Nephron progenitor cell (in vitro differentiated cells): ENCODE measurements around the gene ROR1.
A peak's percentile ranks its signal among the peaks of the same experiment; 100 is the strongest.

Experiments used
- DNase-seq: peaks from one replicate; pipeline ENCODE4 v3.0.0; 2021
- H3K27ac Mint-ChIP-seq: 2 replicates; pipeline ENCODE4 v1.8.0; 2021; ENCODE audit warnings: mild to moderate bottlenecking, moderate library complexity, mixed read lengths
- H3K27me3 Mint-ChIP-seq: 2 replicates; pipeline ENCODE4 v1.8.0; 2021; ENCODE audit warnings: mild to moderate bottlenecking, low read depth, mixed read lengths; ENCODE audit not compliant: poor library complexity
- H3K36me3 Mint-ChIP-seq: 2 replicates; pipeline ENCODE4 v1.8.0; 2021; ENCODE audit warnings: low read depth, mixed read lengths
- H3K4me1 Mint-ChIP-seq: 2 replicates; pipeline ENCODE4 v1.8.0; 2021; ENCODE audit warnings: mixed read lengths
- H3K4me3 Mint-ChIP-seq: 2 replicates; pipeline ENCODE4 v1.8.0; 2021; ENCODE audit warnings: mild to moderate bottlenecking, moderate library complexity, mixed read lengths
- H3K9me3 Mint-ChIP-seq: 2 replicates; pipeline ENCODE4 v1.8.0; 2021; ENCODE audit warnings: mild to moderate bottlenecking, moderate library complexity, mixed read lengths
- CTCF ChIP-seq: fragments of 200-600 bp; sonication (generic); IDR thresholded peaks from 2 replicates; pipeline ENCODE4 v1.5.0; 2021; ENCODE audit warnings: antibody characterized with exemption

Gene ROR1

GRCh38 chr1:64133036-64133435 lies 359.2 kb downstream of the ROR1 start:
- Mint-ChIP-seq H3K27me3 (peaks cover 4% of the 10 kb centered on the region), H3K9me3 (no peaks in the 10 kb centered on the region), H3K27ac (no peak overlapping the region), H3K36me3 (no peaks in the 10 kb centered on the region), H3K4me3 (no peak overlapping the region), H3K4me1 (peaks cover 26% of the 10 kb centered on the region)
- TF ChIP-seq CTCF, result no peak
- no peak for DNase-seq

DNA sequence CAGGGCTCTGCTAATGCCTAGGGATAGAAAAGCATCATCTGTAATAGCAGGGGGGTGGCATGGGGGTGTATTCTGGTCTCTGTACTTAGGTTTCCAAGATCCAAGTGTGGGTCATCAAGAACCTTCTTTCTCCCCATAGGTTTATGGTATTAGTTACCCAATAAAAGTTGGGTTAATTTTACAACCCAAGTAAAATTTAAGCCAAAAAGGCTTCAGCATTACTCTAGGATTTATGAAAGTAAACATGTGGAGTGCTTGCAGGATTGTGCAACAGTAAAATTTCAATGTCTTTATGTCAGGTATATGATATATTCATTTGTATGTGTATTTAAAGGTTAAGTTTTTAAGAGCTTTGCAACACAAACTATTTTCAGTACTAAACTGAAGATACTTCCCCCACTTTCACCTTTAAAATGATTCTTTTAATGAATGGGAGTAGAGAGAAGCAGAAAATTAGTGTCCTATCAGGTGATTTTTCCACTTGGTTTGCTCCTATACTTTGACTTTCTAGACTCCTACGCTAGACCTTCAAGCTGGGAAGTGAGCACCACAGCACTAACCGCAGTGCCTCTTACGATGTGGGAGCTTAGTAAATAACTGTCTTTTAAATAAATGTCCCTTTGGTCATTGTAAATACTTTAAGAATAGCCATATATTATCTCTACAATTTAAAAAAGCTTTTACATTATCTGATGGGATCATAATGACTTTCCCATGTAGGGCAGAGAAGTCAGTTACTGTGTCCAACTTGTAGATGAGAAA lies 361.8 kb downstream of the ROR1 start:
- Mint-ChIP-seq H3K36me3 (peaks cover 8% of the 10 kb centered on the region), H3K9me3 (no peaks in the 10 kb centered on the region), H3K4me3 (no peak overlapping the region), H3K4me1 (peaks cover 36% of the 10 kb centered on the region), H3K27me3 (peaks cover 3% of the 10 kb centered on the region), H3K27ac (no peak overlapping the region)
- no peak for TF ChIP-seq CTCF
- DNase-seq, result no peak

GRCh38 chr1:64136296-64136695 lies 362.5 kb downstream of the ROR1 start:
- no peak for TF ChIP-seq CTCF
- no peak overlapping the region for H3K27ac Mint-ChIP-seq
- H3K4me1 Mint-ChIP-seq, result peaks cover 36% of the 10 kb centered on the region
- H3K9me3 Mint-ChIP-seq, result no peaks in the 10 kb centered on the region
- peaks cover 3% of the 10 kb centered on the region for H3K27me3 Mint-ChIP-seq
- no peak overlapping the region for H3K4me3 Mint-ChIP-seq
- peaks cover 11% of the 10 kb centered on the region for H3K36me3 Mint-ChIP-seq
- no peak for DNase-seq

DNA sequence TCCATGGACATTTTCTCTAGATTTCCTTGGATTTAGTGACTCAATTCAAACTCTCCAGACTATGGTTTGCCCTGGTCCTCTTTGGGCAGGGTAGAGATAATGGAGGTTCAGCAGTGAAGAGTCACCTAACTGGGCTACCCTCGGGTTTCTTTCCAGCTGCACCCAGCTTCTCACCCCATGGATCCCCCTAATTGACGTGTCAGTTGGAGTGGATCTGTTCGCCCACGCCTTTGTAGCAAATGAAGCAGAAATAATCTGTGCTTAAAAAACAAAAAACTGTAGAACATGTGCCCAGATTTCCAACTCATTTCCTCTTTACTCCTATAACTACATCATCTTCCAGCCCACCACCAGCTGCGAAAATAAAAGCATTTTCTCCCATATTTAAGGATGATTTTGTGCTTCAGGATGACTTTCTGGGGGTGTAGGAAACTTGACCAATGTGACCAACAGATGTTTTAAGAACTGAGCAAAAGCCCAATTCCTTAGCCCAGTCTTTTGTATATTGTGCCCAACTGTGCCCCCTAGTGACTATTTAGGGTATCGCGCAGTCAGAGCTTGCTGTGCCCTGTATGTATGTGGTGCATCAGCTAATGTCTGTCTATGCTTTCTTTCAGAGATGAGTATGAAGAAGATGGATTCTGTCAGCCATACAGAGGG lies 363.1 kb downstream of the ROR1 start:
- no peak overlapping the region for H3K27ac Mint-ChIP-seq
- TF ChIP-seq CTCF, result peak; percentile 92
- no peaks in the 10 kb centered on the region for H3K9me3 Mint-ChIP-seq
- peak; percentile 81 for DNase-seq
- H3K27me3 Mint-ChIP-seq, result peaks cover 2% of the 10 kb centered on the region
- peaks cover 41% of the 10 kb centered on the region for H3K4me1 Mint-ChIP-seq
- H3K36me3 Mint-ChIP-seq, result peaks cover 17% of the 10 kb centered on the region
- no peak overlapping the region for H3K4me3 Mint-ChIP-seq

DNA sequence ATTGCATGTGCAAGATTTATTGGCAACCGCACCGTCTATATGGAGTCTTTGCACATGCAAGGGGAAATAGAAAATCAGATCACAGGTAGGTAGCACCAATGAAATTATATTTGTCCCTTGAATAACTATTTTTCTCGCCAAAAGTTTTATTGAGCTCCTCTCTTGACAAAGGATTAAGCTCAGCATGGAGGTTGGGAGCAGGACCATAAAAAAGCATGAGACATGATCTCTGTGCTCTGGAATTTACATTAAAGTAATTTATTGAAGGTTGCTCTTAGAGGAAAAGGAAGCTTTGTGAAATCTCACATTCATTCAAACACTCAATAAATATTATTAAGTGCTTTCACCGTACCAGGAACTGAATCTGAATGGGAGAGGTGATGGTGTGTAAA lies 363.6 kb downstream of the ROR1 start:
- no peaks in the 10 kb centered on the region for H3K27me3 Mint-ChIP-seq
- no peak for DNase-seq
- peaks cover 19% of the 10 kb centered on the region for H3K36me3 Mint-ChIP-seq
- no peak overlapping the region for H3K27ac Mint-ChIP-seq
- peaks cover 46% of the 10 kb centered on the region for H3K4me1 Mint-ChIP-seq
- H3K9me3 Mint-ChIP-seq, result no peaks in the 10 kb centered on the region
- no peak for TF ChIP-seq CTCF
- H3K4me3 Mint-ChIP-seq, result no peak overlapping the region

DNA sequence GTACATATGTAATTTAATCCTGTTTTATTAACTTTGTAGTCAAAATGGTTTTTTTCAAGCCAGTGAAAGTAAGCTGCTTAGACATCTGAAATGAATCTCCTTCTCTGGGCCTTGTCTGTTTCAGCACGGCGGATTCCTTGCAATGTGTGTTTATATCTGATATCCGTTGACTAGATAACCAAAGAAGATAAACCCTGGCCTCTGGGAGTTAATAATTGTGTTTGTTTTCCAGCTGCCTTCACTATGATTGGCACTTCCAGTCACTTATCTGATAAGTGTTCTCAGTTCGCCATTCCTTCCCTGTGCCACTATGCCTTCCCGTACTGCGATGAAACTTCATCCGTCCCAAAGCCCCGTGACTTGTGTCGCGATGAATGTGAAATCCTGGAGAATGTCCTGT lies 366.1 kb downstream of the ROR1 start:
- H3K4me3 Mint-ChIP-seq, result no peak overlapping the region
- no peak for TF ChIP-seq CTCF
- peaks cover 55% of the 10 kb centered on the region for H3K4me1 Mint-ChIP-seq
- H3K36me3 Mint-ChIP-seq, result peaks cover 21% of the 10 kb centered on the region
- peak overlapping the region; percentile 81 for H3K27ac Mint-ChIP-seq
- DNase-seq, result no peak
- no peaks in the 10 kb centered on the region for H3K27me3 Mint-ChIP-seq
- H3K9me3 Mint-ChIP-seq, result no peaks in the 10 kb centered on the region
